ENCODE results near the gene ENAH.
"Not testable (repeated sequence)": the region's sequence is repeated elsewhere in the genome, so short reads cannot be mapped to it uniquely, and the experiment has no call there.

Gene ENAH

GRCh38 chr1:225652729-225653462, at the start of gene ENAH:
Gene ENAH (minus strand): TSS chr1:225653123. CDS start chr1:225652690, 433 bp downstream.
- peak; percentile 66 for DNase-seq (ENCODE audit: low spot score)

GRCh38 chr1:225700889-225701465, 48.1 kb upstream of the ENAH start:
- DNase-seq (ENCODE audit: low spot score): peak; percentile 41

- peak; percentile 94 for DNase-seq (ENCODE audit: low spot score)
These were observed 47.4 kb upstream of the ENAH start for GRCh38 chr1:225700164-225700821.

- DNase-seq (ENCODE audit: low spot score): no peak
These were observed 46.4 kb upstream of the ENAH start for GRCh38 chr1:225699336-225699735.

- DNase-seq (ENCODE audit: low spot score): not testable (repeated sequence)
These were observed 45.3 kb upstream of the ENAH start for GRCh38 chr1:225698194-225698593.

GRCh38 chr1:225697428-225697827, 44.5 kb upstream of the ENAH start:
- DNase-seq (ENCODE audit: low spot score): no peak

GRCh38 chr1:225695578-225696337, 42.8 kb upstream of the ENAH start:
- no peak for DNase-seq (ENCODE audit: low spot score)

- DNase-seq (ENCODE audit: low spot score): no peak
These were observed 41.3 kb upstream of the ENAH start for GRCh38 chr1:225694151-225694603.

- DNase-seq (ENCODE audit: low spot score): not testable (repeated sequence)
These were observed 40.8 kb upstream of the ENAH start for GRCh38 chr1:225693697-225694096.

GRCh38 chr1:225693085-225693696, 40.3 kb upstream of the ENAH start:
- no peak for DNase-seq (ENCODE audit: low spot score)

GRCh38 chr1:225692517-225692879, 39.6 kb upstream of the ENAH start:
- no peak for DNase-seq (ENCODE audit: low spot score)

GRCh38 chr1:225691861-225692516, 39.1 kb upstream of the ENAH start:
- no peak for DNase-seq (ENCODE audit: low spot score)

- DNase-seq (ENCODE audit: low spot score): no peak
These were observed 38.5 kb upstream of the ENAH start for GRCh38 chr1:225691377-225691776.

GRCh38 chr1:225689882-225690459, 37.0 kb upstream of the ENAH start:
- no peak for DNase-seq (ENCODE audit: low spot score)

- DNase-seq (ENCODE audit: low spot score): no peak
These were observed 35.4 kb upstream of the ENAH start for GRCh38 chr1:225688345-225688744.

GRCh38 chr1:225685476-225686176, 32.7 kb upstream of the ENAH start:
- DNase-seq (ENCODE audit: low spot score): no peak

- no peak for DNase-seq (ENCODE audit: low spot score)
These were observed 31.8 kb upstream of the ENAH start for GRCh38 chr1:225684741-225685140.

GRCh38 chr1:225681231-225681630, 28.3 kb upstream of the ENAH start:
- peak; percentile 91 for DNase-seq (ENCODE audit: low spot score)

GRCh38 chr1:225678545-225678944, 25.6 kb upstream of the ENAH start:
- no peak for DNase-seq (ENCODE audit: low spot score)

- DNase-seq (ENCODE audit: low spot score): no peak
These were observed 24.6 kb upstream of the ENAH start for GRCh38 chr1:225677350-225678124.
